ENCODE measurements around the gene C1QL1.

The C1QL1 gene

GRCh38 chr17:44928136-44928535, 40.0 kb downstream of the C1QL1 start:
- DNase-seq, result no peak

GRCh38 chr17:44927696-44928095, 40.4 kb downstream of the C1QL1 start:
- DNase-seq, result no peak

GRCh38 chr17:44926821-44927525, 41.1 kb downstream of the C1QL1 start:
- DNase-seq, result no peak

GRCh38 chr17:44925731-44926697, 42.1 kb downstream of the C1QL1 start:
- DNase-seq, result no peak

GRCh38 chr17:44924107-44924544, 44.0 kb downstream of the C1QL1 start:
- no peak for DNase-seq

GRCh38 chr17:44922746-44923470, 45.2 kb downstream of the C1QL1 start:
- no peak for DNase-seq

- DNase-seq, result peak; percentile 7
These were observed 46.0 kb downstream of the C1QL1 start for GRCh38 chr17:44922136-44922535.

GRCh38 chr17:44921122-44921882, 46.8 kb downstream of the C1QL1 start:
- peak; percentile 8 for DNase-seq

GRCh38 chr17:44920565-44920940, 47.5 kb downstream of the C1QL1 start:
- DNase-seq, result peak; percentile 15

GRCh38 chr17:44919885-44920564, 48.1 kb downstream of the C1QL1 start:
- peak; percentile 60 for DNase-seq

- DNase-seq, result no peak
These were observed 48.7 kb downstream of the C1QL1 start for GRCh38 chr17:44919411-44919810.

GRCh38 chr17:44918006-44918405, 50.1 kb downstream of the C1QL1 start:
- no peak for DNase-seq

GRCh38 chr17:44917456-44917855, 50.6 kb downstream of the C1QL1 start:
- DNase-seq, result no peak

- DNase-seq, result peak; percentile 16
These were observed 51.3 kb downstream of the C1QL1 start for GRCh38 chr17:44916781-44917241.

GRCh38 chr17:44915862-44916780, 52.0 kb downstream of the C1QL1 start:
- DNase-seq, result no peak

- DNase-seq, result no peak
These were observed 52.8 kb downstream of the C1QL1 start, which contains the start of gene GFAP for GRCh38 chr17:44915321-44915726. Gene GFAP, minus strand, starts transcription at chr17:44915500. Its CDS starts 14 bp downstream, at chr17:44915486.

GRCh38 chr17:44914698-44915271, 53.3 kb downstream of the C1QL1 start:
- DNase-seq, result no peak

GRCh38 chr17:44914148-44914547, 54.0 kb downstream of the C1QL1 start:
- DNase-seq, result no peak

GRCh38 chr17:44913676-44914075, 54.4 kb downstream of the C1QL1 start:
- no peak for DNase-seq

Data from activated T-cell treated with anti-CD3 and anti-CD28 coated beads, Interleukin-2, amount 50 U/mL, for 1 hour (primary cell).